AG04450 (cell line): ENCODE results near the gene TMEM150B. TPM values are rescaled to one million over a fixed set of nuclear protein-coding genes. Genes with fewer than 3 reads are reported as not detected.

Experiments
- CTCF ChIA-PET: fragments of 300-600, 350-600 bp; formaldehyde crosslinking; extraction: SDS; loops from one replicate; lab custom pipeline; 2022; ENCODE audit warnings: antibody characterized with exemption, inconsistent platforms; lab: Charles Lee
- POLR2A ChIA-PET: fragments of 350-600 bp; formaldehyde crosslinking; extraction: SDS; loops from one replicate; lab custom pipeline; 2021; ENCODE audit warnings: antibody characterized with exemption, inconsistent platforms; lab: Yijun Ruan, JAX
- DNase-seq: peaks from one replicate; pipeline ENCODE4 v3.0.0-alpha.2; 2011; ENCODE audit warnings: low read depth, low spot score
- H3K27ac ChIP-seq: one replicate; pipeline ENCODE4 v1.5.1; 2012; ENCODE audit warnings: low read depth, low read length, control low read depth
- H3K27me3 ChIP-seq: one replicate; pipeline ENCODE4 v1.6.0; 2012; ENCODE audit warnings: low read length; ENCODE audit not compliant: control insufficient read depth, insufficient read depth
- H3K4me3 ChIP-seq: 2 replicates; pipeline ENCODE4 v1.5.1; 2011; ENCODE audit warnings: mild to moderate bottlenecking, low read depth, low read length, control low read depth
- H3K9me3 ChIP-seq: 2 replicates; pipeline ENCODE4 v1.5.1; 2012; ENCODE audit warnings: low read length; ENCODE audit not compliant: control insufficient read depth, insufficient read depth
- CTCF ChIP-seq: IDR thresholded peaks from 2 replicates; pipeline ENCODE4 v1.5.1; 2011; ENCODE audit warnings: low read depth, low read length, control low read depth, inconsistent platforms
- polyA plus RNA-seq: library from polyadenylated mRNA; depleted of rRNA; stranded (reverse); fragments of >200 nt; gene quantifications from 2 replicates; pipeline ENCODE4 v1.2.3, GENCODE V29; 2011

The TMEM150B gene
- polyA plus RNA-seq, 1 experiment, result not detected

- peaks cover 6% of the 10 kb centered on the region for H3K9me3 ChIP-seq
- TF ChIP-seq CTCF, result no peak
- no peak overlapping the region for H3K27ac ChIP-seq
- no peak for DNase-seq
- ChIA-PET POLR2A (interaction anchor here (0.6 to 2.1 kb wide), 3 partner anchors 9 to 33 kb away, joined by 3 to 7 read pairs (median 3); partner anchors contain the start of gene HSPBP1), CTCF (interaction anchor here (0.7 to 5.0 kb wide), 3 partner anchors 10 to 27 kb away, joined by 3 to 27 read pairs (median 21); partner anchors contain the start of gene KMT5C)
- H3K27me3 ChIP-seq, result no peaks in the 10 kb centered on the region
- H3K4me3 ChIP-seq, result no peak overlapping the region
Observed at GRCh38 chr19:55312621-55313512, 12.3 kb downstream of the TMEM150B start.

- POLR2A ChIA-PET, result interaction anchor here (2.1 kb wide), 1 partner anchor 27 kb away, joined by 7 read pairs; no protein-coding TSS in a partner anchor
- CTCF ChIA-PET, result interaction anchor here (0.6 to 5.0 kb wide), 3 partner anchors 9 to 20 kb away, joined by 3 to 27 read pairs (median 21); no protein-coding TSS in a partner anchor
- TF ChIP-seq CTCF, result no peak
- no peak for DNase-seq
- peaks cover 6% of the 10 kb centered on the region for H3K9me3 ChIP-seq
- no peak overlapping the region for H3K27ac ChIP-seq
- no peaks in the 10 kb centered on the region for H3K27me3 ChIP-seq
- no peak overlapping the region for H3K4me3 ChIP-seq
Observed at GRCh38 chr19:55311797-55312196, 13.3 kb downstream of the TMEM150B start.

GRCh38 chr19:55311397-55311796, 13.7 kb downstream of the TMEM150B start:
- no peaks in the 10 kb centered on the region for H3K27me3 ChIP-seq
- CTCF ChIA-PET, result interaction anchor here (2.3 to 5.0 kb wide), 2 partner anchors 9 to 20 kb away, joined by 21 to 27 read pairs; no protein-coding TSS in a partner anchor
- TF ChIP-seq CTCF, result no peak
- POLR2A ChIA-PET, result interaction anchor here (2.1 kb wide), 1 partner anchor 28 kb away, joined by 7 read pairs; no protein-coding TSS in a partner anchor
- peaks cover 3% of the 10 kb centered on the region; the same call in 1 of the 2 replicates for H3K9me3 ChIP-seq
- DNase-seq, result no peak
- H3K4me3 ChIP-seq, result no peak overlapping the region
- no peak overlapping the region for H3K27ac ChIP-seq

- ChIA-PET CTCF (no interaction called here), POLR2A (interaction anchor here (0.5 to 0.7 kb wide), 2 partner anchors 62 to 1207 kb away, joined by 3 read pairs; no protein-coding TSS in a partner anchor)
- Histone ChIP-seq H3K9me3 (no peaks in the 10 kb centered on the region), H3K27ac (no peak overlapping the region), H3K27me3 (no peaks in the 10 kb centered on the region), H3K4me3 (no peak overlapping the region)
- DNase-seq, result no peak
- no peak for TF ChIP-seq CTCF
Observed at GRCh38 chr19:55310498-55310897, 14.6 kb downstream of the TMEM150B start.

GRCh38 chr19:55309448-55309847, 15.7 kb downstream of the TMEM150B start:
- no peak for TF ChIP-seq CTCF
- DNase-seq, result no peak
- Histone ChIP-seq H3K4me3 (no peak overlapping the region), H3K27ac (no peak overlapping the region), H3K27me3 (no peaks in the 10 kb centered on the region), H3K9me3 (no peaks in the 10 kb centered on the region)
- ChIA-PET POLR2A (no interaction called here), CTCF (interaction anchor here (1.2 kb wide), 1 partner anchor 17 kb away, joined by 3 read pairs; no protein-coding TSS in a partner anchor)
